ENCODE results near the gene NOTCH1.

The NOTCH1 gene

GRCh38 chr9:136466155-136466541 lies 79.7 kb downstream of the NOTCH1 start:
- no peaks in the 10 kb centered on the region for H4K20me1 ChIP-seq (ENCODE audit: insufficient read depth)
- H3K36me3 ChIP-seq (ENCODE audit: insufficient read depth) = peaks cover 5% of the 10 kb centered on the region; the same call in 1 of the 2 replicates
- H3K4me2 ChIP-seq = no peak overlapping the region
- H3K4me1 ChIP-seq (ENCODE audit: low read depth, poor library complexity, severe bottlenecking) = no peaks in the 10 kb centered on the region
- no peak overlapping the region for H3K27ac ChIP-seq
- no peaks in the 10 kb centered on the region for H3K79me2 ChIP-seq (ENCODE audit: insufficient read depth, low read depth)
- no peak overlapping the region for H3K4me3 ChIP-seq (IDR thresholded peaks at IDR 0.05; ENCODE audit: insufficient read depth, low read depth, low read length)
- no peak overlapping the region for H2AFZ ChIP-seq (ENCODE audit: low read depth)
- TF ChIP-seq, protein P1, sequence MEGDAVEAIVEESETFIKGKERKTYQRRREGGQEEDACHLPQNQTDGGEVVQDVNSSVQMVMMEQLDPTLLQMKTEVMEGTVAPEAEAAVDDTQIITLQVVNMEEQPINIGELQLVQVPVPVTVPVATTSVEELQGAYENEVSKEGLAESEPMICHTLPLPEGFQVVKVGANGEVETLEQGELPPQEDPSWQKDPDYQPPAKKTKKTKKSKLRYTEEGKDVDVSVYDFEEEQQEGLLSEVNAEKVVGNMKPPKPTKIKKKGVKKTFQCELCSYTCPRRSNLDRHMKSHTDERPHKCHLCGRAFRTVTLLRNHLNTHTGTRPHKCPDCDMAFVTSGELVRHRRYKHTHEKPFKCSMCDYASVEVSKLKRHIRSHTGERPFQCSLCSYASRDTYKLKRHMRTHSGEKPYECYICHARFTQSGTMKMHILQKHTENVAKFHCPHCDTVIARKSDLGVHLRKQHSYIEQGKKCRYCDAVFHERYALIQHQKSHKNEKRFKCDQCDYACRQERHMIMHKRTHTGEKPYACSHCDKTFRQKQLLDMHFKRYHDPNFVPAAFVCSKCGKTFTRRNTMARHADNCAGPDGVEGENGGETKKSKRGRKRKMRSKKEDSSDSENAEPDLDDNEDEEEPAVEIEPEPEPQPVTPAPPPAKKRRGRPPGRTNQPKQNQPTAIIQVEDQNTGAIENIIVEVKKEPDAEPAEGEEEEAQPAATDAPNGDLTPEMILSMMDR (conservative IDR thresholded peaks at IDR 0.05; ENCODE audit: low read depth, low read length) = no peak
- no peaks in the 10 kb centered on the region for H3K27me3 ChIP-seq (ENCODE audit: insufficient read depth, low read depth)
- no peak overlapping the region for H3K9ac ChIP-seq

DNA sequence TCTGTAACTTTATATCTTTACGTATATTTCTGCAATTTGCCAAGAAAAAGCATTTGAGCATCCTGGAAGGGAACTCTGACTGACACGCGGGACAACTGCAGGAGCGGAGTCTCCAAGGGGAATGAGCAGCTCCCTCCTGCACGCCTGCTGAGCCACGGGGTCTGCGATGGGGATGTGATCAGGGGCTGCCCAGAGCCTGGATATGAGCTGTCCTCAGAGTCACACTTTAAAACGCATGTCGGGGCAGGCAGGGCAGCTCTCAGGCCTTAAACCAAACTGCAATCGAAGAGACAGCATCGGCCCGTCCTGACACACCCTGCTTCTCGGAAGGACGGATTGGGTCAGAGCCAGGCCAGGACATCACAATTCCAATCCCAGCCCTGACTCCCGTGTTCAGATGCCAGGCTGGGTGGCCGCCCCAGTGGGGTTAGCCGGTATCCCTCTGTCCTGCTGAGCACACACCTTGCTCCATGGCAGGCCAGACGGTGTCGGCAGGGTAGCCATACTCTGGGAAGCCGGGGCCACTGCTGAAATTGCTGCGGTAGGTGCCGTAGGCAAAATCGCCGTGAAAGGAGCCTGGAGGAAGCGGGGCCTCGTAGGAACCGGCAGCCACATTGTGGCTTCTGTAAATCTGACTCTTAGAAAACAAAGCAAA lies 80.2 kb downstream of the NOTCH1 start:
- no peaks in the 10 kb centered on the region for H3K79me2 ChIP-seq (ENCODE audit: insufficient read depth, low read depth)
- no peak overlapping the region for H2AFZ ChIP-seq (ENCODE audit: low read depth)
- H3K36me3 ChIP-seq (ENCODE audit: insufficient read depth) = peaks cover 5% of the 10 kb centered on the region; the same call in 1 of the 2 replicates
- no peak overlapping the region for H3K9ac ChIP-seq
- H3K4me3 ChIP-seq (IDR thresholded peaks at IDR 0.05; ENCODE audit: insufficient read depth, low read depth, low read length) = no peak overlapping the region
- H4K20me1 ChIP-seq (ENCODE audit: insufficient read depth) = no peaks in the 10 kb centered on the region
- H3K4me1 ChIP-seq (ENCODE audit: low read depth, poor library complexity, severe bottlenecking) = no peaks in the 10 kb centered on the region
- no peaks in the 10 kb centered on the region for H3K27me3 ChIP-seq (ENCODE audit: insufficient read depth, low read depth)
- TF ChIP-seq, protein P1 (conservative IDR thresholded peaks at IDR 0.05; ENCODE audit: low read depth, low read length) = no peak
- H3K4me2 ChIP-seq = no peak overlapping the region
- no peak overlapping the region for H3K27ac ChIP-seq

DNA sequence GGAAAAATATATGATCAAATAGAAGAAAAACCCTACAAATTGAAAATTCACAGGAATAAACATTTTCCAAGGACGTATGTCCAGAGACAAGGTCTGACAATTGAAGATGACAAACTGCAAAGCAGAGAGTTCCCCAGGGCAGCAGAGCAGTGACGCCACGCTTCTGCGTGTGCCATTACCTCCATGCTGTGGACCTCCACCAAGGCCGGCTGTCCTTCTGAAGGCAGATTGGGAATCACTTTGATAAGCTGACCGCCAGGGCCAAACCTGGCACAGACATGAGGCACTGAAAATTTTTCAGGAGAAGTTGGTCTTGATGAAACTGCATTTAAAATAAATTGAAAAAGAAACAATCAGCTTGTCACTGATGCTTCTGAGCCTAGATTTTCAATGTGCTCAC lies 81.6 kb downstream of the NOTCH1 start:
- H3K9ac ChIP-seq = no peak overlapping the region
- H3K36me3 ChIP-seq (ENCODE audit: insufficient read depth) = peaks cover 9% of the 10 kb centered on the region; the same call in 1 of the 2 replicates

GRCh38 chr9:136463578-136463977 lies 82.3 kb downstream of the NOTCH1 start:
- H2AFZ ChIP-seq (ENCODE audit: low read depth) = no peak overlapping the region
- no peak overlapping the region for H3K27ac ChIP-seq
- H4K20me1 ChIP-seq (ENCODE audit: insufficient read depth) = no peaks in the 10 kb centered on the region
- H3K36me3 ChIP-seq (ENCODE audit: insufficient read depth) = peaks cover 9% of the 10 kb centered on the region; the same call in 1 of the 2 replicates
- H3K9ac ChIP-seq = no peak overlapping the region
- H3K4me3 ChIP-seq (IDR thresholded peaks at IDR 0.05; ENCODE audit: insufficient read depth, low read depth, low read length) = no peak overlapping the region
- H3K79me2 ChIP-seq (ENCODE audit: insufficient read depth, low read depth) = no peaks in the 10 kb centered on the region
- H3K4me2 ChIP-seq = no peak overlapping the region
- H3K27me3 ChIP-seq (ENCODE audit: insufficient read depth, low read depth) = no peaks in the 10 kb centered on the region
- H3K4me1 ChIP-seq (ENCODE audit: low read depth, poor library complexity, severe bottlenecking) = no peaks in the 10 kb centered on the region
- TF ChIP-seq, protein P1 (conservative IDR thresholded peaks at IDR 0.05; ENCODE audit: low read depth, low read length) = no peak

More for the DNA sequence above, 81.6 kb downstream of the NOTCH1 start:
- H3K79me2 ChIP-seq (ENCODE audit: insufficient read depth, low read depth) = no peaks in the 10 kb centered on the region
- no peak overlapping the region for H3K27ac ChIP-seq
- TF ChIP-seq, protein P1 (conservative IDR thresholded peaks at IDR 0.05; ENCODE audit: low read depth, low read length) = no peak
- no peak overlapping the region for H3K4me2 ChIP-seq
- no peaks in the 10 kb centered on the region for H3K27me3 ChIP-seq (ENCODE audit: insufficient read depth, low read depth)
- no peaks in the 10 kb centered on the region for H3K4me1 ChIP-seq (ENCODE audit: low read depth, poor library complexity, severe bottlenecking)
- no peak overlapping the region for H3K4me3 ChIP-seq (IDR thresholded peaks at IDR 0.05; ENCODE audit: insufficient read depth, low read depth, low read length)
- H2AFZ ChIP-seq (ENCODE audit: low read depth) = no peak overlapping the region
- no peaks in the 10 kb centered on the region for H4K20me1 ChIP-seq (ENCODE audit: insufficient read depth)
